HG03521 (cell line): ENCODE results near the gene PTGES2.

Source experiments
- ATAC-seq: cut with Tn5 transposase; IDR thresholded peaks from one replicate; pipeline ENCODE4 v1.9.1; 2021; ENCODE audit warnings: mild to moderate bottlenecking, moderate library complexity; ENCODE audit not compliant: unreplicated experiment

Gene PTGES2

DNA sequence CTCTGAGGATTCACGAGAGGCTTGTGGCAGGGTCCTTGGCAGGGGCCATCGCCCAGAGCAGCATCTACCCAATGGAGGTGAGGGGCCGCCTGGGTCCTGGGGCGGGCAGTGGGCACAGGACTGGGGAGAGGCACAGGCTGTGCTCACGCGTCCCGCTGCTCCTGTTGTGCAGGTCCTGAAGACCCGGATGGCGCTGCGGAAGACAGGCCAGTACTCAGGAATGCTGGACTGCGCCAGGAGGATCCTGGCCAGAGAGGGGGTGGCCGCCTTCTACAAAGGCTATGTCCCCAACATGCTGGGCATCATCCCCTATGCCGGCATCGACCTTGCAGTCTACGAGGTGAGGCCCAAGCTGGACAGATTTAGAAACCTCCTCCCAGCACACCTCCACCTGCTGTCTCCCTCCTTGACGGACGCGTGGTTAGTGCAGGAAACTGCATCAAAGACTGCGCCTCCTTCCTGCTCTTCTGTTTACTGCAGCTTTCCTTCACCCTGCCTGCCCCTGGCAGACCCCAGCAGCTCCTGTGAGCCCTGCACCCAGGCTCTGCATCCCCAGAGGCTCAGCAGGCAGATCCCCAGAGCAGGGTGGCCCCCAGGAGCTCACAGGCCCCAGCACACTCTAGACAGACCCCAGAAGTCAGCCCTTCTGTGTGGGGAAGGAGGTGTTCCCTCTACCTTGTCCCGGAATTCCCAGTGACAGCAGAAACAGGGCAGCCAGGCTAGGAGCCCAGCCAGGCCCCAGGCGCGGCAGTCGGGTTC, 21.2 kb downstream of the PTGES2 start:
- no peak for ATAC-seq

DNA sequence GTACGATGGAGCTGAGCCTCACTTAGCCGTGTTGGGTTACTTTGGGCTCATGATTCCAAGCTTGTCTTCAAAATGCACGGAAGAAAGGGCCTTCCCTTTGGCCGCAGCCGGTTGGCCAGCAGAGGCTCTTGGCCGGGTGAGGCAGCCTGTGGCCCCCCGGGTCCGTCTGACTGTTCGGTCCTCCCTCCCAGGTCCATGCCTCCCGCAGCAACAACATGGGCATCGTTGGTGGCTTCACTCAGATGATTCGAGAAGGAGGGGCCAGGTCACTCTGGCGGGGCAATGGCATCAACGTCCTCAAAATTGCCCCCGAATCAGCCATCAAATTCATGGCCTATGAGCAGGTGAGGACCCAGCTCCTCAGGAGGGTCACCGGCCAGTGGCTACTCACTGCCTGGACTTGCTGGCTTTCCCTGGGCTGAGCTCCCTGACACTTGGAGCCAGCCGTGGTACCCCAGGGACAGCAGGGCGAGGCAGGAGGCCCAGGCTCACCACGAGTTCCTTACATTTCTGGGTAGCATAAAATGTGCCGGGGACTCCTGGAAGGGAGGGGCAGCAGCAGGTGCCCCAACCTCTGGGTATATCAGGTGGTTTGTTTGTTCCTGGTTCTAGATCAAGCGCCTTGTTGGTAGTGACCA, 21.9 kb downstream of the PTGES2 start:
- no peak for ATAC-seq

DNA sequence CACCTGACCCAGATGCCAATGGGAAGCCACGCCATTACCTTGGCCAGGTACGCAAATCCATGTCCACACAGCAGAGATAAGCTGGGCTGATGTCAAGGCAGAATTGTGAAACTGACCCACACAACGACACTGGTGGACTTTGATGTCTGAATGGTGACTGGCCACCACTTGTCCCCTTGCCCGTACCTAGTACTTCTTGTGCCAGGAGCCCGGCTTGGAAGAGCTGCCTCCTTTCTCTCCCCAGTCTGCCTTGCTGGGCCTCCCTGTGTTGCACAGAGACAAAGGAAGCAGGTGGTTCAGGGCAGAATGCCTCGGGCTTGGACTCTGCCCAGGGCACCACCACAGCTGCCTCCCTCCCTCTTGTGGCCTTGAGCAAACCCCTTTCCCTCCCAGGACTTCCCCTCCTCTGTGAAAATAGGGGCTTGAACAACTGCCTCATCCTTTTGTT, 23.3 kb downstream of the PTGES2 start:
- no peak for ATAC-seq

DNA sequence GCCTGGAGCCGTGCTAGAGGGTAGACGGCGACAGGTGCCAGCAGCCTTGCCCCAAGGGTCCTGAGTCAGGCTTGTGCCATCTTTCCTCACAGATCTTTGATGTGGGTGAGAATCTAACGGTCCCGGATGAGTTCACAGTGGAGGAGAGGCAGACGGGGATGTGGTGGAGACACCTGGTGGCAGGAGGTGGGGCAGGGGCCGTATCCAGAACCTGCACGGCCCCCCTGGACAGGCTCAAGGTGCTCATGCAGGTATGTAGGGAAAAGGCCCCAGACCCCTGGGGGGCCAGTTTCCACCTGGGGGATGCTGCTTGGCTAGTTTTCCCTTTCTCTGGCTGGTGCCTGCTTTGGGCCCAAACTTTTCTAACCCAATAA, 24.0 kb downstream of the PTGES2 start:
- ATAC-seq = no peak

DNA sequence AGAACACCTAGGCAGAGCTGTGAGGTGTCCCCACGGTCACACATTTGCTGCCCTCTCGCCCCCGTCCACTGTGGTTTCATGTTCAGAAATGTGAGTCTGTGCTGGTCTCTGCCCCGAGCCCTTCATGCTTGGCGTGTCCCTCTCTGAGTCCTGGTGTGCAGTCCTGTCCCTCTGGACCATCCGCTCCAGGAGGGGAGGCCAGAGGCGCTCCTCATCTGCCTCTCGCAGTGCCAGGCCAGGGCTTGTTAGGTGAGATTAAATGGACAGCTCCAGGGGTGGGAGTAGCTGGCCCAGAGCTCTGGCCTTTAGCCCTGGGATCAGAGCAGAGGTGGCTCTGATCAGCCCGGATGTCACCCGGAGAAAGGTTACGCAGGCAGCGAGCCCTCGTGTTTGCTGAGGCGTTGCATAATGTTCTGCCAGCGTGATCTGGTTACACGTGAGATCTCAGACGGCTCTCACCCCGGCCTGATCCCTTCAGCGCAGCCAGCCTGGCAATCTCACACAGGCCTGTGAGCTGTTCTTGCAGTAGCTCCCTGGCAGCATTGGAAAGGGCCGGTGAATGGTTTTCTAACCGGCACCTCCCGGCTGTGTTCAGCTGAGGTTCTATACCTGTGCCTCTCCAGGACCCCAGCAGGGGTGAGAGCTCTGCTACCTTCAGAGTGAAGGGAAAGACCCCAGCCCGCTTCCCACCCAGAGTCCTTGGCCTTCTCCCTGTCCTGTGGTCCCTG, 24.5 kb downstream of the PTGES2 start:
- ATAC-seq = no peak

DNA sequence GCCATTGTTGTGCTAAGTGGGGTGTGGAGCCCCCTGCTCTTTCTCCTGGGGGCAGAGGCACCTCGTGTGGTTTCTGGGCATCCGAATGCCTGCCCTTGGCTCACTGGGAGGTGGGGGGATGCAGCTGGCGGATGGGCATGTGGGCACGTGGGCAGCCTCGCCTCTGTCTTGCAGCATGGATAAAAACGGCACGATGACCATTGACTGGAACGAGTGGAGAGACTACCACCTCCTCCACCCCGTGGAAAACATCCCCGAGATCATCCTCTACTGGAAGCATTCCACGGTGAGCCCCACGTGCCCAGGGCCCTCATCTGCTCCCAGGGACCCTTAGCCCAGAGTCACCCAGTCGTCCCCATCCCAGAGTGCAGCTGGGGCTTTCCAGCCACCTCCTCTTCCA, 25.3 kb downstream of the PTGES2 start:
- ATAC-seq = no peak

DNA sequence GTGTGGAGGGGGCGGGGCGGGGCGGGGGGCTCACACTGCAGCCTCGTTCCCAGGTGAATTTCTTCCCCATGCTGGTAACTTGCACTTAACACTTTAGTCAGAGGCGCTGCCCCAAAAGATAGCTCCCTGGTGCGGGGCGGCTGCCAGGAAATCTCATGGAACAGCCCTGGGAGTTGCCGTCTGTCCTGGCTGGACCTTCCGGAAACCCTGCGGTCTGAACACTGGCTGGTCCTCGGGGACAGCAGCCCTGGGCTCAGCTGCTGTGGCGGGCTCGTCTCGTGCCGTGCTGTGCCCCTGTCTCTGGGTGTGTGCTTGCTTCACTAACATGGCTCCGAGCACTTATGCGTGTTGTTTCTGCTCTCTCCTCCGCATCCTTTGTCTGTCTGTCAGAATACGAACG, 25.8 kb downstream of the PTGES2 start:
- no peak for ATAC-seq

DNA sequence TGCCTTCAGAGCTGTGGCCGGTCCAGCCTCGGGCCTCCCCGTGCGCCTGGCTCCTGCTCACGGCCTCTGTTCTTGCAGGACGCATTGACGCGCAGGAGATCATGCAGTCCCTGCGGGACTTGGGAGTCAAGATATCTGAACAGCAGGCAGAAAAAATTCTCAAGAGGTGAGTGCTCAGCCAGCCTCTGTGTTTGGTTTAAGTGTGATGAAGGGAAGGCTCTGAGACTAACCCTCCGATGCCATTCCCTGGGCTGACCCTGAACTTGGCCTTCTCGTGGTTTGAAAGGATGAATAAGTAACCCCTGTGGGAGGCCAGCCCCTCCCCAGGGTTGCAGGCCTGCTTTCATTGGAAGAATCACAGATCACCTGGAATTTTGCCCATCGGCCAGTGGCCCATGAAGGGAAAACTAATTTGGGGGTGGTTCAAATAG, 26.3 kb downstream of the PTGES2 start:
- ATAC-seq = no peak

DNA sequence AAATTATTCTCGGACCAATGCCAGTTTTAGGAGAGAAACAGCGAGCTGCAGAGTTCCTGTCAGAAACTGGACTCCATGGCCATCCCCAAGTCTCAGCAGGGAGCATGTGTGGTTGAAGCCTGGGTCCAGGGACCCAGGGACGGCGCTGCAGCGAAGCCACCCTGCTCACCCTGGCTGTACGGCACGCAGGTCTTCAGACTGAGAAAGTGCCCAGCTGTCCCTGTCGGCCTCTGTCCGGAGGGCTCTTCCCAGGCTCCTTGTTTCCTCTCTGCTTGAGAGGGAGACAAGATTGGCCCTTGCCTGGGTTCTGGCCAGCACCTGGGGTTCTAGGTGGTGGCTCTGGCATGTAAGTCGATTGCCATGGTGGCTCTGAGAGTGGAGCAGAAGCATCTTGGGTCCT, 26.9 kb downstream of the PTGES2 start:
- ATAC-seq = no peak

DNA sequence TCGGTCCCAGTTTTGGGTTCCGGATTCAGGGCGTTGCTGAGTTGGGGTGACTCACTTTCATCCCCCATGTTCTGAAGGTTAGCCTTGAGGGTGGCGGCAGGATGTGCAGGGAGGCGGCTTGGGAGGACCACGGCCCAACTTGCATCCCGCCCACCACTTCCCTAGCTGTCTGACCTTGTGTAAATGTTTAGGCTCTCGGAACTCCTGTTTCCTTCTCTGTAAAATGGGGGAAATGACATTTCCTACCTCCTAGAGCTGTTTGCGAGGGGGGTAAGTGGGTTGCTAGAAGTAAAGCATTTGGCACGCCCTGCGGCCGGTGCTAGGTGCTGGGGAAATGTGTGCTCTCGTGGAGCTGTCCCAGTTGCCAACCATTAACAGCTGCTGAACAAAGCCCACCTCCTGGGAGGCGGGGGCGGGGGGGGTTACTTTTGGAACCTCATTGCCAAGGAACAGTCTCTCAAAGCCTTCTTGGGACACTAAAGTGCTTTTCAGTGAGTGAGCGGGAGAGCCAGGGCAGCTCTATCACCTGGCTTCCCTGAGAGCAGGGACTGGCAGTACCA, 27.5 kb downstream of the PTGES2 start:
- ATAC-seq = no peak

DNA sequence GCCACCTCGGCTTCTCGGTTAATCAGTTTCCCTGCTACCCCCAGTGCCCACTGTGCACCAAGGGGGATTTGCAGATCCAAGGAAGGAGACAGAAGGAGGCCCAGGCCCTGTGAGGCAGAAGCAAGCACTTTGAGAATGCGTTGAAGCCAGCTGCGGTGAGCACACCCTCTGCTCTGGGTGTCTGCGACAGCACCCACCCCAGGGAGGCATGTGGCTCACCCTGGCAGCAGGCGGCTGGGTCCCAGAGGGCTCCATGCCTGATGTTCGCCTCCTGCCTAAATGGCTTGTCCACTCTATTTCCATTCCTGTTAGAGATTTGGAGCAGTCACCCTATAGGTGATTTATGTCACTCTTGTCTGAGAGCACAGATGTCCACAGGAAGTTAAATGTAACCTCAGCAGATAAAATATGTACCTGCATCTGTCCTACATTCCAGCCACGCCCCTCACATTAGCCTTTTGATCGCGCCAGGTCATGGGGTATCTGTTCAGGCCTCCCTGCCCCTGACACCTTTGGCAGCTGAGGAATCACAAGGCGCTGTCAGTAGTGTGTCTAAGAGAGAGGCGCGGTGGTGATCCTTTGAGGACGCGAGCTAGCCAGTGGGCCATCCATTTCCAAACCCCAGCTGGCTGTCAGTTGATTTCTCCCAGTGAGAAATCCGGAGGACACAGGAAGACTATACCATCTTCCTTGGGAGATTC, 28.1 kb downstream of the PTGES2 start:
- ATAC-seq = no peak

DNA sequence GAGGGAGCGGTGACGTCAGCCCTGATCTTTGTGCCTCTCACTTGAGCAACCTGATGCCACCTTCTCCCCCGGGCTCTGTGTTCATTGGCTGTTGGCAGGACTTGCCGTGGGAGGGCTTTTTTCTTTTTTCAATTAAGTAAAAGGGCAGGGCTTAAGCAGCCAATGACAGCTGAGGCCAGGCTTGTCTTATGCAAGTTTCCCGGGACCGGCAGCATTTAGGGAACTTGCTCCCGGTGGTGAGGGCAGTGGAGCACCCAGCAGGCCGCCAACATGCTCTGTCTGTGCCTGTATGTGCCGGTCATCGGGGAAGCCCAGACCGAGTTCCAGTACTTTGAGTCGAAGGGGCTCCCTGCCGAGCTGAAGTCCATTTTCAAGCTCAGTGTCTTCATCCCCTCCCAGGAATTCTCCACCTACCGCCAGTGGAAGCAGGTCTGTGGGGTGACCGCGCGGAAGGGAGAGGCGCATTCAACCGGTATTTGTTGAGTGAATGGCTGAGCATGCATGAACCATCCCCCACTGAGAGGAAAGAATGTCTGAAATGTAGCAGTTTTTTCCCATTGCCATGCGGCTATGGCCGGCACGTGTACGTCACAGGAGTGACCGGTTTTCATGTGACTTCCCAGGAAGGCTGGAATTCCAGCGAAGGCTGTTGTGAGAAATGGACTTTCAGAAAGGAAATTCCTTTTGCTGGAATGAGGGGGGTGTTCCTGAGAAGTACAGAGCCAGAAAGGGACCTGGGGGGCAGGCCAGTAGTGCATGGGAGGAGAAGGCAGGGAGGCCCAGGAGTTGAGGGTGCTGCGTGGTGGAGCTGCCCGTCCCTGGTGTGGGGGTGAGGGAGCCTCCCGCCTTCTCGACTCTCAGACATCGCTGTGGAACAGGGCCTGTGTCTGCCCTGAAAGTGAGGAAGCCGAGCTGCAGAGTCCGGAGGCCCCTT, 29.0 kb downstream of the PTGES2 start:
- no peak for ATAC-seq

DNA sequence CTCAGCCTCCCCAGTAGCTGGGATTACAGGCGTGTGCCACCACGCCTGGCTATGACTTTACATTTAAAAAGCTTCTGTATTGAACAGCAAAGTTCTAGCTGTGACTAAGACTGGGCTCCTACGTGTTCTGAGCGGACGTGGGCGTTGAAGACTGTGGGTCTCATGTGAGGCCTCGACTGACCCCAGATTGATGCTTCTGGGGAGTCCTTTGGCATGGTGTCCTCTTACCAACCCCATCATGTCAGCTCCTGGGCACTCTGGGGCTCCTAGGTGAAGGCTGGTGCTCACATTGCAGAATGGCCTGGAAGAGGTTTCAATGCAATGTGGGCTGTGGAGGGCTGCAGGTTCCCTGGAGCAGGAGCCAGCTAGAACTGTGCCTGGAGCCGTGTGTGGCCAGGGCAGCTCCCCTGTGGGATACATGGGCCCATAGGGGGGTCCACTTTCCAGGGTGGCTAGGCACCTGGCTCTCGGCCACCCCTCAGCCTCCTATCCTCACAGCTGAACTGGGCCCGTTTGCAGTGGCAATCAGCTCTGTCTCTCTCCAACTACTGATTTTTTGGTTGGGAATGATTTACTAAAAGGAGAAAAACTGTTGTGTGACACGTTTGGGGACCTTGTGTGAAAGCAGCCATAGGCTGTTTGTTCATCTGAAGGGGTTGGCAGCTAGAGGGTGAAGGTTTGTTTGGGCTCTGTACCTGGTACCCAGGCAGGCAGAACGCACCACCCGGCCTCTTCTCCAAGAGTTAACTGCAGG, 29.8 kb downstream of the PTGES2 start:
- ATAC-seq = no peak

DNA sequence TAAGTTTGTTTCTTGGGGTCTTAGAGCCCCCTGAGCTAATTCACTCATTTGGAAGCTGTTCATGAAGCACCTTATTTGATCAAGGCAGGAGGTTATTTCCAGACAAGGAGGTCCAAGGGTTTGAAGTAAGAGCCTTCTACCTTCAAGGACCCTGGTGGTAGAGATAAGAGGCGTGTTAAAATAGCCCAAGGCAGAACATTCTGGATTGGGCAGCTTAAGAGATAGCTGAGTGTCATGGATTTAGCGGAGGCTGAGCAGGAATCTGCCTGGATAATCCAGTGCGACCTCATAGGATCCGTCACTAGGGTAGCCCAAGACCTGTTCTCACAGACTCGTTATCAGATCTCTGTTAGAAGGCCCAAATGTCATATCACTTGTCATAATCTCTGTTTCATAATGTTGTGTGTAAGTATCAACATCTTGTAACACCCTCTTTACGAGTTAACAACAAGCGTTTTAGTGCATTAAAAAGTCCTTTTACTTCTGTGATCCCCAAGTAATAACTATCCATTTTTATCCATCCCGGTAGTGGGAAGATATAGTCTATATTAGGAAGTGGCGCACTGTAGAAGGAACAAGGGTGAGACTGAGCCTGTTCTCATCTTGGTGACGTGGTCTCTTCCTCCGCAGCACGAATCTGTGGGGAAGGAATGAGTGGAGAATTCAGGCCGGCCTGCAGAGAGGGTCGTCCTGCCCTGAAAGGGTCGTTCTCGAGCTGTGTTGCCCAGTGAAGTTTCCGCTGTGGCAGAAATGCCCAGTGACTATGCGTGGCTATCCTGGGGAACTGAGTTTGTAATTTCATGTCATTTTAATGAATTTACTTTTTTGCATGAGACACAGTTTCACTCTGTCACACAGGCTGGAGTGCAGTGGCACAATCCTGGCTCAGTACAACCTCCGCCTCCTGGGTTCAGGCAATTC, 30.7 kb downstream of the PTGES2 start:
- ATAC-seq = no peak

DNA sequence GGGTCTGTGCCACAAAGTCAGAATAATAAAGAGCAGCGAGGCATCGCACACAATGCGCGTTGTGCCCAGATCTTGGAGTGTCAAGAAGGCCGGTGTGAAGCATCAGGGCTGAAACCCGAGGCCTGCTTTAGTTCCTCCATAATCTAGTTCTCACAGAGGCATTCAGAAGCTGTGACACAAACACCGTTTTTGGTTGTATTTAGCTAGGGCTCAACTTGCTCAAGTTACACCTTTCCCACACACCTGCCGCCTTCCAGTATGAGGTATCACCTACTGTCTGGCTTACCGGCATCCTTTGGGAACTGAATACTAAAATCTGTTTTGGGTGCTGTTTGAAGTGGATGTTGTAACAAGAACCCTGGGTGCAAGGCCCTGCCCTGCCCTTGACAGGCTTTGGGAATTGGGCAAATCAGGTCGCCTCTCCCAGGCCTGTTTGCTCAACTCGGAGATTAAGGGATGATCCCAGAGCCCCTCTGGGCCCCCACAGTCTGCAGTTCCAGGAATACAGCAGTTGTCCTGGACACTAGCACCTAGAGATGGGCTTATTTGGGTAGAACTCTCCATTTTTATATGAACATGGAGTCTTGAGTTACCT, 32.5 kb downstream of the PTGES2 start:
- ATAC-seq = no peak

DNA sequence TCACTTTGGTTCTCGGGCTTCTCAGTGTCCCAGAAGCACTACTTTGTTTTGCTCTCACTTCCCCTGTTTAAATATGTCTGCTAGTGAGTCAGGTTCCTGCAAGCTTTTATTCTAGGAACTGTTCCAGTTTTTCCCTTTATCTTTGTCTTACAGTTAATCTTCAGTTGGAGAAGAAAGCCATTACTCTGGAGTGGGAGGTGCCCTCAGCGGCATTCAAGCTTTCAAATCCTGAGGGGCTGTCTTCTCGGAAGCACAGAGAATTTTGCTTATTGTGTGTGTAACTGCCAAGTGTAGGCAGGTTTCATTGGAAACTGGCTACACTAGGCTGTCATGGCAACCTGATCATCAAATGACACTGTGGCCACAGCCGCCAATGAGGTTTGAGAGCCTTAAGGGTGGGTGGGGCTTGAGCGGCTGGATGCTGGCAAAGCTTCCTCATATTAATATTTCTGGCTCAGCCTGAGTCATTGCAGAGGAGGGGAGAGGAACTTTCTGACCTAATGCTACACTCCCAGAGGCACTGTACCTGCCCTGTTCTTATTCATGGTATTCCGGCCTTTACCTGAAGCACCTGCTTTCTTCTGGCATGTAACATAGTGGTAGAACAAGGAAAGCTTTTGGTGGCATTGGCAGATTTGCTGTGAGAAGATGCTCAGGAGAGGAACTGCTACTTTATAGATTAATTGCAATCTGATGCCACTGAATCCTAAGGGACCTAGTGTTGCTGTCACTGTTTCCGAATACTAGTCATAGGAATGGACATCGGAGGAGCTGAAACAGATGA, 33.2 kb downstream of the PTGES2 start:
- ATAC-seq = peak; percentile 86

DNA sequence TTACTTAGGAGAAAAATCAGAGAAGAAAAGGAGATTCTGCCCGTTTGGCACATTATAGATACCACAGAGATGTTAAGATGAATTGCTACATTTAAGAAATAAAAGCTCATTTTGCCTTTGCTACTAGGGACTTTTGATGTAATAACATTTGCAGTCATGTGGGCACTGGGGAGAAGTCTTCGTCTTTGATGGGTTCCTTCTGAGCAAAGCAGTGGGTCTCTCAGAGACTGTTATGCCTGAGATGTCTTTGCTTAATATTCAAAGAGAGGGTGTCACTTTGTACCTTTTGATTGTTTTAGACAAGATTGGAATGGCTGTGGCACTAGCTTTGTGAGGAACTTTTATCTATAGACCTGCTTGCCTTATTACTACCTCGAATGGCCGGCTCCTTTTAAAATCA, 34.5 kb downstream of the PTGES2 start:
- no peak for ATAC-seq
